Measurements from ENCODE around the gene PCDHA1.
"Not testable (repeated sequence)": the region's sequence is repeated elsewhere in the genome, so short reads cannot be mapped to it uniquely, and the experiment has no call there.

DNA sequence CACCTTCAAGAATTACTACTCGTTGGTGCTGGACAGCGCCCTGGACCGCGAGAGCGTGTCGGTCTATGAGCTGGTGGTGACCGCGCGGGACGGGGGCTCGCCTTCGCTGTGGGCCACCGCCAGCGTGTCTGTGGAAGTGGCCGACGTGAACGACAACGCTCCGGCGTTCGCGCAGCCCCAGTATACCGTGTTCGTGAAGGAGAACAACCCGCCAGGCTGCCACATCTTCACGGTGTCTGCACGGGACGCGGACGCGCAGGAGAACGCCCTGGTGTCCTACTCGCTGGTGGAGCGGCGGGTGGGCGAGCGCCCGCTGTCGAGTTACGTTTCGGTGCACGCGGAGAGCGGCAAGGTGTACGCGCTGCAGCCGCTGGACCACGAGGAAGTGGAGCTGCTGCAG, 37.0 kb downstream of the PCDHA1 start:
- TF ChIP-seq, protein P1, sequence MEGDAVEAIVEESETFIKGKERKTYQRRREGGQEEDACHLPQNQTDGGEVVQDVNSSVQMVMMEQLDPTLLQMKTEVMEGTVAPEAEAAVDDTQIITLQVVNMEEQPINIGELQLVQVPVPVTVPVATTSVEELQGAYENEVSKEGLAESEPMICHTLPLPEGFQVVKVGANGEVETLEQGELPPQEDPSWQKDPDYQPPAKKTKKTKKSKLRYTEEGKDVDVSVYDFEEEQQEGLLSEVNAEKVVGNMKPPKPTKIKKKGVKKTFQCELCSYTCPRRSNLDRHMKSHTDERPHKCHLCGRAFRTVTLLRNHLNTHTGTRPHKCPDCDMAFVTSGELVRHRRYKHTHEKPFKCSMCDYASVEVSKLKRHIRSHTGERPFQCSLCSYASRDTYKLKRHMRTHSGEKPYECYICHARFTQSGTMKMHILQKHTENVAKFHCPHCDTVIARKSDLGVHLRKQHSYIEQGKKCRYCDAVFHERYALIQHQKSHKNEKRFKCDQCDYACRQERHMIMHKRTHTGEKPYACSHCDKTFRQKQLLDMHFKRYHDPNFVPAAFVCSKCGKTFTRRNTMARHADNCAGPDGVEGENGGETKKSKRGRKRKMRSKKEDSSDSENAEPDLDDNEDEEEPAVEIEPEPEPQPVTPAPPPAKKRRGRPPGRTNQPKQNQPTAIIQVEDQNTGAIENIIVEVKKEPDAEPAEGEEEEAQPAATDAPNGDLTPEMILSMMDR (IDR thresholded peaks at IDR 0.05; ENCODE audit: low read depth, low read length), result not testable (repeated sequence)
- not testable (repeated sequence) for TF ChIP-seq EZH2phosphoT487 (IDR thresholded peaks at IDR 0.05; ENCODE audit: low read depth)

Data from OCI-LY3 (cell line).